CD14-positive monocyte (primary cell): ENCODE data around the gene BID. TPM values are rescaled to one million over a fixed set of nuclear protein-coding genes. Genes with fewer than 3 reads are reported as not detected.

Experiments used
- DNase-seq, 3 donors: peaks; one replicate each; pipeline ENCODE4 v3.0.0-alpha.2; 2011 to 2022
- H2AFZ ChIP-seq: 2 replicates; pipeline ENCODE4 v1.6.0; 2012; ENCODE audit warnings: mild to moderate bottlenecking, low read depth, low read length, inconsistent platforms; ENCODE audit not compliant: insufficient read depth, poor library complexity, severe bottlenecking
- H3K27ac ChIP-seq, 2 donors: 1 replicate in 1 of 2; 2 replicates in 1 of 2; pipeline ENCODE4 v1.5.1; 2012 to 2013; ENCODE audit warnings: low read length in 2 of 2, control low read depth in 1 of 2, inconsistent platforms in 1 of 2, low read depth in 1 of 2, mild to moderate bottlenecking in 1 of 2
- H3K27me3 ChIP-seq, 2 donors: one replicate each; pipeline versions ENCODE4 v1.6.0 to v1.6.1; 2011 to 2013; ENCODE audit warnings: low read length in 2 of 2; ENCODE audit not compliant: control insufficient read depth in 2 of 2, insufficient read depth in 2 of 2
- H3K36me3 ChIP-seq, 2 donors: replicated peaks in 1 of 2; 1 replicate in 1 of 2; 2 replicates in 1 of 2; pipeline versions ENCODE4 v1.5.1 to v1.6.1; 2012 to 2013; ENCODE audit warnings: low read length in 2 of 2, control low read depth in 1 of 2, inconsistent platforms in 1 of 2, mild to moderate bottlenecking in 1 of 2; ENCODE audit not compliant: insufficient read depth in 2 of 2, control insufficient read depth in 1 of 2
- H3K4me1 ChIP-seq, 2 donors: 1 replicate in 1 of 2; 2 replicates in 1 of 2; pipeline versions ENCODE4 v1.5.1 to v1.6.1; 2012 to 2013; ENCODE audit warnings: low read length in 2 of 2, control low read depth in 1 of 2, inconsistent platforms in 1 of 2, mild to moderate bottlenecking in 1 of 2, moderate library complexity in 1 of 2; ENCODE audit not compliant: insufficient read depth in 2 of 2, control insufficient read depth in 1 of 2
- H3K4me2 ChIP-seq: replicated peaks from 2 replicates; pipeline ENCODE3; 2012; ENCODE audit warnings: low read length, moderate library complexity, mild to moderate bottlenecking; ENCODE audit not compliant: poor library complexity, severe bottlenecking; ENCODE audit errors: extremely low read depth
- H3K4me3 ChIP-seq, 3 experiments: fragments of 200-600 bp in 1 of 3; sonication (generic) in 1 of 3; replicated peaks in 1 of 3; 1 replicate in 2 of 3; 2 replicates in 1 of 3; pipeline ENCODE4 v1.5.1; 2011 to 2013; ENCODE audit warnings: low read length in 3 of 3, mild to moderate bottlenecking in 3 of 3, control low read depth in 2 of 3, low read depth in 2 of 3, inconsistent platforms in 1 of 3, moderate library complexity in 1 of 3
- H3K79me2 ChIP-seq: 2 replicates; pipeline ENCODE4 v1.6.0; 2012; ENCODE audit warnings: mild to moderate bottlenecking, control low read depth, inconsistent platforms, low read length, moderate library complexity; ENCODE audit not compliant: insufficient read depth
- H3K9ac ChIP-seq: 2 replicates; pipeline ENCODE4 v1.6.0; 2017; ENCODE audit warnings: low read length, mild to moderate bottlenecking; ENCODE audit not compliant: insufficient read depth, poor library complexity, severe bottlenecking
- H3K9me3 ChIP-seq, 2 donors: replicated peaks in 1 of 2; 1 replicate in 1 of 2; 2 replicates in 1 of 2; pipeline versions ENCODE4 v1.5.1 to v1.6.1; 2012 to 2013; ENCODE audit warnings: low read length in 2 of 2, control low read depth in 1 of 2; ENCODE audit not compliant: control insufficient read depth in 1 of 2, insufficient read depth in 1 of 2
- H4K20me1 ChIP-seq: 2 replicates; pipeline ENCODE4 v1.6.0; 2012; ENCODE audit warnings: mild to moderate bottlenecking, low read length, control low read depth, moderate library complexity; ENCODE audit not compliant: insufficient read depth
- H3K27ac Mint-ChIP-seq, 7 donors: one replicate each; pipeline ENCODE4 v1.8.0; 2020; ENCODE audit warnings: mild to moderate bottlenecking in 7 of 7, mixed read lengths in 7 of 7, moderate library complexity in 6 of 7, inconsistent platforms in 2 of 7
- H3K27me3 Mint-ChIP-seq, 3 donors: one replicate each; pipeline ENCODE4 v1.8.0; 2021 to 2022; ENCODE audit warnings: low read depth in 3 of 3, mild to moderate bottlenecking in 3 of 3, mixed read lengths in 3 of 3, moderate library complexity in 3 of 3, inconsistent platforms in 1 of 3
- H3K36me3 Mint-ChIP-seq, 2 donors: one replicate each; pipeline ENCODE4 v1.8.0; 2020; ENCODE audit warnings: mixed read lengths in 2 of 2, inconsistent platforms in 1 of 2, mild to moderate bottlenecking in 1 of 2
- H3K4me1 Mint-ChIP-seq: one replicate; pipeline ENCODE4 v1.8.0; 2020; ENCODE audit warnings: mild to moderate bottlenecking, mixed read lengths
- H3K4me3 Mint-ChIP-seq, 2 donors: one replicate each; pipeline ENCODE4 v1.8.0; 2020; ENCODE audit warnings: mild to moderate bottlenecking in 2 of 2, mixed read lengths in 2 of 2, moderate library complexity in 1 of 2
- H3K9me3 Mint-ChIP-seq, 7 donors: one replicate each; pipeline ENCODE4 v1.8.0; 2020 to 2022; ENCODE audit warnings: mixed read lengths in 7 of 7, mild to moderate bottlenecking in 6 of 7, moderate library complexity in 6 of 7, inconsistent platforms in 2 of 7
- CTCF ChIP-seq: fragments of 200-600 bp; IDR thresholded peaks from one replicate; pipeline ENCODE4 v1.8.0; 2022; ENCODE audit warnings: antibody characterized with exemption, mild to moderate bottlenecking
- WGBS: methylation state at CpG from one replicate; pipeline ENCODE4 v1.1.5; 2013; ENCODE audit warnings: missing lambda C conversion rate; ENCODE audit not compliant: insufficient coverage; 5-methylcytosine and 5-hydroxymethylcytosine counted together
- intact Hi-C, 2 donors: fragments of 100-400 bp; cut with micrococcal nuclease; formaldehyde crosslinking; loops; one replicate each; pipeline versions ENCODE4 v1.15.0 to v1.15.1; 2023
- polyA plus RNA-seq, 3 donors: library from polyadenylated mRNA; depleted of rRNA in 1 of 3; unstranded in 2 of 3; stranded (reverse) in 1 of 3; fragments of 300-500 nt in 2 of 3; fragments of >200 nt in 1 of 3; fragmentation: Illumina TruSeq in 2 of 3; gene quantifications; 1 replicate in 2 of 3; 2 replicates in 1 of 3; pipeline ENCODE4 v1.2.3, GENCODE V29; 2012 to 2021

Gene BID
- polyA plus RNA-seq, 3 donors: 199 to 423 (median 391) TPM

DNA sequence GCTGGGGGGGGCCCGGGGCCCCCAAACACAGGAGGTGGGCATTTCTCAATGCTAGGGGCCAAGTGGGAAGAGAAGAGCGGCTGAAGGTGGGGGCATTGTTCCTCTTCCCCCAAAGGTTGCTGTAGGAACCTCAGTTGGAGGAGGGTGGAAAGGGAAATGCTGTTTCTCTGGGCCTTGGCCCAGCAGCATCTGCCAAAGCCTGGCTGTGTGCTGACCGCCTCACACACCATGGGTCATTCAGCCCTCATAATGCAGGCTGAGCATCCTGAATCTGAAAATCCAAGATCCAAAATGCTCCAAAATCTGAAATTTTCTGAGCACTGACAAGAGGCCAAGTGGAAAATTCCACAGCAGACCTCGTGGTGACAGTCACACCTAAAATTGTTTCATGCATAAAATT, 49.0 kb upstream of the BID start:
- 74% methylated on average over 3 of the region's 4 CpGs for WGBS
- H3K4me3 ChIP-seq: no peak overlapping the region
- H3K4me1 ChIP-seq: no peaks in the 10 kb centered on the region
- TF ChIP-seq CTCF: no peak
- no peaks in the 10 kb centered on the region for H3K36me3 ChIP-seq
- no peak overlapping the region for H3K9ac ChIP-seq
- no peaks in the 10 kb centered on the region for H3K9me3 ChIP-seq
- no peaks in the 10 kb centered on the region for H3K27me3 ChIP-seq
- no peaks in the 10 kb centered on the region for H3K36me3 Mint-ChIP-seq
- peaks cover 0 to 2% (median 0%) of the 10 kb centered on the region in 3 donors for H3K27me3 Mint-ChIP-seq
- H3K9me3 Mint-ChIP-seq: no peaks in the 10 kb centered on the region
- H4K20me1 ChIP-seq: no peaks in the 10 kb centered on the region
- no peak overlapping the region for H2AFZ ChIP-seq
- no peaks in the 10 kb centered on the region for H3K4me1 Mint-ChIP-seq
- no peak for DNase-seq
- intact Hi-C loops: no loop called here
- H3K4me2 ChIP-seq: no peak overlapping the region
- H3K27ac Mint-ChIP-seq: no peak overlapping the region
- H3K4me3 Mint-ChIP-seq: no peak overlapping the region
- H3K27ac ChIP-seq: no peak overlapping the region
- no peaks in the 10 kb centered on the region for H3K79me2 ChIP-seq

- H3K27me3 ChIP-seq: no peaks in the 10 kb centered on the region
- H3K27ac ChIP-seq: no peak overlapping the region
- intact Hi-C loops: no loop called here
- Mint-ChIP-seq H3K27me3 (no peaks in the 10 kb centered on the region), H3K27ac (no peak overlapping the region), H3K36me3 (no peaks in the 10 kb centered on the region), H3K9me3 (no peaks in the 10 kb centered on the region), H3K4me3 (no peak overlapping the region), H3K4me1 (no peaks in the 10 kb centered on the region)
- H3K4me3 ChIP-seq: no peak overlapping the region
- no peak overlapping the region for H2AFZ ChIP-seq
- no peak for DNase-seq
- H3K9me3 ChIP-seq: no peaks in the 10 kb centered on the region
- no peak for TF ChIP-seq CTCF
- H3K9ac ChIP-seq: no peak overlapping the region
- no peaks in the 10 kb centered on the region for H3K4me1 ChIP-seq
- no peaks in the 10 kb centered on the region for H3K79me2 ChIP-seq
- H3K36me3 ChIP-seq: no peaks in the 10 kb centered on the region
- no peak overlapping the region for H3K4me2 ChIP-seq
- H4K20me1 ChIP-seq: no peaks in the 10 kb centered on the region
- 100% methylated on average over 8 of the region's 13 CpGs for WGBS
Observed at GRCh38 chr22:17822087-17822486, 47.8 kb upstream of the BID start.
